SU-DHL-6 (cell line): Measurements from ENCODE around the gene SEMA3B.
A peak's percentile ranks its signal among the peaks of the same experiment; 100 is the strongest.

Experiments used
- H2AFZ ChIP-seq: fragments of 200-600 bp; sonication (generic); 2 replicates; pipeline ENCODE4 v1.6.1; 2014; ENCODE audit warnings: low read depth, mild to moderate bottlenecking, moderate library complexity, mixed read lengths, antibody characterized with exemption, low read length; ENCODE audit not compliant: severe bottlenecking
- H3F3A ChIP-seq: fragments of 200-600 bp; shearing (Covaris generic); 2 replicates; pipeline ENCODE4 v1.6.0; 2016; ENCODE audit warnings: antibody characterized with exemption, mild to moderate bottlenecking; ENCODE audit not compliant: insufficient read depth
- H3K27ac ChIP-seq: fragments of 200-600 bp; sonication (generic); 2 replicates; pipeline ENCODE4 v1.5.1; 2016; ENCODE audit warnings: low read depth, mild to moderate bottlenecking, low read length, moderate library complexity, mixed read lengths
- H3K27me3 ChIP-seq: fragments of 200-600 bp; sonication (generic), shearing (Covaris generic); 2 replicates; pipeline ENCODE4 v1.6.0; 2014; ENCODE audit warnings: mild to moderate bottlenecking, low read length
- H3K36me3 ChIP-seq: fragments of 200-600 bp; sonication (generic); 2 replicates; pipeline ENCODE4 v1.6.1; 2014; ENCODE audit warnings: mild to moderate bottlenecking, low read length, mixed read lengths
- H3K4me2 ChIP-seq: fragments of 300-600, 200-600 bp; shearing (Covaris generic), sonication (generic); 2 replicates; pipeline ENCODE4 v1.6.0; 2014; ENCODE audit warnings: low read length, low read depth, mild to moderate bottlenecking; ENCODE audit not compliant: poor library complexity, severe bottlenecking
- H3K4me3 ChIP-seq: fragments of 200-600 bp; sonication (generic); 2 replicates; pipeline ENCODE4 v1.5.1; 2014; ENCODE audit warnings: antibody characterized with exemption, low read length, mild to moderate bottlenecking, mixed read lengths; ENCODE audit not compliant: insufficient read depth, poor library complexity, severe bottlenecking
- H3K79me2 ChIP-seq: fragments of 200-600 bp; sonication (generic); 2 replicates; pipeline ENCODE4 v1.6.1; 2014; ENCODE audit warnings: mild to moderate bottlenecking, low read length, moderate library complexity; ENCODE audit not compliant: insufficient read depth
- H3K9ac ChIP-seq: fragments of 200-600 bp; sonication (generic); 2 replicates; pipeline ENCODE4 v1.7.0; 2014; ENCODE audit warnings: mild to moderate bottlenecking, low read length
- H3K9me2 ChIP-seq: fragments of 200-600 bp; sonication (generic); replicated peaks from 2 replicates; pipeline ENCODE4 v1.6.1; 2014; ENCODE audit warnings: low read length; ENCODE audit not compliant: insufficient read depth
- H3K9me3 ChIP-seq: fragments of 200-600 bp; sonication (generic); 2 replicates; pipeline ENCODE4 v1.6.1; 2014; ENCODE audit warnings: low read length, mixed read lengths; ENCODE audit not compliant: insufficient read depth
- H4K20me1 ChIP-seq: fragments of 200-600 bp; sonication (generic); 2 replicates; pipeline ENCODE4 v1.6.1; 2014; ENCODE audit warnings: low read depth, mild to moderate bottlenecking, antibody characterized with exemption, low read length, moderate library complexity, mixed read lengths
- CTCF ChIP-seq: fragments of 200-600 bp; sonication (generic); IDR thresholded peaks from one replicate; pipeline ENCODE4 v1.5.1; 2017; ENCODE audit warnings: antibody characterized with exemption, mild to moderate bottlenecking, low read length, moderate library complexity; ENCODE audit not compliant: insufficient read depth, poor library complexity, severe bottlenecking
- EZH2phosphoT487 ChIP-seq: fragments of 200-600 bp; sonication (generic), shearing (Covaris generic); conservative IDR thresholded peaks from 2 replicates; pipeline ENCODE4 v1.6.1; 2018; ENCODE audit warnings: mild to moderate bottlenecking, antibody characterized with exemption, low read length, moderate library complexity, mixed read lengths

The SEMA3B gene

DNA sequence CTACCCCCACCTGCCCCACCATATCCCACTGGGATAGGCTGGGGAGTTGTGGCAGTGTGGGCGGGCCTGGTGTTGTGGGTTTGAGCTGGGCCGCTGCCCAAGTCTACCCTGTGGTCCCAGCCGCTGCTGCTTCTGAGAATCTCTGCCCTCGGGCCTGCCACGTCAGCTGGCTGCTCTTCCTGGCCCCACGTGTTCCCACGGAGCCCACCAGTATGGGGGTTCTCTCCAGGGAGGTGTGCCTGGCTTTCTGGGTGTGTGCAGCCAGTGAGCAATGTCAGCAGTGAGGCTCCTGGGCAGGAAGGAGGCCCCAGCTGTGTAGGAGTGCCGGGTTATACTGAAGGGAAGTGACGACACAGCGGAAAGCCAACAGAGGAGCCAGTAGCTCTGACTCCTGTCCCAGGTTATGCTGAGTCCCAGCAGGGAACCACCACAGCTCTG, 22.4 kb upstream of the SEMA3B start:
- no peaks in the 10 kb centered on the region for H3K36me3 ChIP-seq
- H3K4me2 ChIP-seq = peak overlapping the region; percentile 48
- H4K20me1 ChIP-seq = no peaks in the 10 kb centered on the region
- no peak overlapping the region for H3K4me3 ChIP-seq
- peak; percentile 19 for TF ChIP-seq CTCF
- TF ChIP-seq EZH2phosphoT487 = no peak
- no peaks in the 10 kb centered on the region for H3K9me3 ChIP-seq
- peak overlapping the region; percentile 44 for H3K9ac ChIP-seq
- H3K79me2 ChIP-seq = peaks cover 75% of the 10 kb centered on the region
- no peaks in the 10 kb centered on the region for H3K27me3 ChIP-seq
- no peak overlapping the region for H2AFZ ChIP-seq
- H3K27ac ChIP-seq = no peak overlapping the region
- H3F3A ChIP-seq = peaks cover 10% of the 10 kb centered on the region
- no peaks in the 10 kb centered on the region for H3K9me2 ChIP-seq

DNA sequence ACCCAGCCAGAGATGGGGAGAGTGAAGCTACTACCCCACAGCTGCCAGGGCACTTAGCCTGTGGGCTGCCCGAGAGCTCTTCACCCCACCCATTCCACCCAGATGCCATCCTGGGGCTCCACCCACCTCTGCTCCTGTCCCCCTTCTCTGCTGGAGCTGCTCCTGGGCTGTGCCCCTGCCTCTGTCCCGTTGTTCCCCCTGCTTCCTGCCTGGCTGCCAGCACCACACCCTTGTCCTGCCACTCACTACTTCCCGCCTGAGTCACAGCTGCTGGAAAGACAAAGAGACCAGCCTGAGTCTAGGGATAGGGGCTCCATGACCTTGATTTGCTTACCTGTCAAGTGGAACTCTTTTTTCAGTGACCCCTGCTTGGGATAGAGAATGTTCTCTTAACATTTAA, 20.6 kb upstream of the SEMA3B start:
- no peak overlapping the region for H3K9ac ChIP-seq
- TF ChIP-seq EZH2phosphoT487 = no peak
- no peak for TF ChIP-seq CTCF
- no peak overlapping the region for H3K4me3 ChIP-seq
- H3K4me2 ChIP-seq = no peak overlapping the region
- no peaks in the 10 kb centered on the region for H3K9me2 ChIP-seq
- no peaks in the 10 kb centered on the region for H3K9me3 ChIP-seq
- H3K36me3 ChIP-seq = no peaks in the 10 kb centered on the region
- H3K27me3 ChIP-seq = no peaks in the 10 kb centered on the region
- no peak overlapping the region for H3K27ac ChIP-seq
- no peak overlapping the region for H2AFZ ChIP-seq
- no peaks in the 10 kb centered on the region for H4K20me1 ChIP-seq
- peaks cover 58% of the 10 kb centered on the region for H3K79me2 ChIP-seq
- peaks cover 3% of the 10 kb centered on the region; the same call in 1 of the 2 replicates for H3F3A ChIP-seq

DNA sequence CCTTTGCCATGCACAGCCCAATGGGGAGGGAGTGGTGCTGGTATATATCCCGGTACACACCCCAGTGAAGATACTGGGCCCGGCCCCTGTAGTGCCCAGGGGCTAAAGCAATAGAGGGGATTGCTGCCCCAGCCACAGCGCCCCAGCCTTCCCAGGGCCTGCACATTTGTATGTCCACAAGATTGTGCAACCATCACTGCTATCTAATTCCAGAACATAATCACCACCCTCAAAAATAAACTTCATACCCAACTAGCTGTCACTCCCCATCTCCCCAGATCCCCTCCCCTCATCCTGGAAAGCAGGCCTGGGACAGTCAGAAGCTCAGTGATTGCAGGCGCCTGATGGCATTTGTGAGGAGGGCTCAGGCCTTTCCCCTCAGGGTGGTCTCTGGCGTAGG, 19.5 kb upstream of the SEMA3B start:
- Histone ChIP-seq H3K27me3 (no peaks in the 10 kb centered on the region), H3K9me3 (no peaks in the 10 kb centered on the region), H3F3A (no peaks in the 10 kb centered on the region), H3K27ac (no peak overlapping the region), H4K20me1 (no peaks in the 10 kb centered on the region), H3K36me3 (no peaks in the 10 kb centered on the region), H3K9me2 (no peaks in the 10 kb centered on the region), H3K79me2 (peaks cover 55% of the 10 kb centered on the region), H3K4me3 (no peak overlapping the region), H3K4me2 (no peak overlapping the region), H2AFZ (no peak overlapping the region), H3K9ac (no peak overlapping the region)
- TF ChIP-seq CTCF (no peak), EZH2phosphoT487 (no peak)

DNA sequence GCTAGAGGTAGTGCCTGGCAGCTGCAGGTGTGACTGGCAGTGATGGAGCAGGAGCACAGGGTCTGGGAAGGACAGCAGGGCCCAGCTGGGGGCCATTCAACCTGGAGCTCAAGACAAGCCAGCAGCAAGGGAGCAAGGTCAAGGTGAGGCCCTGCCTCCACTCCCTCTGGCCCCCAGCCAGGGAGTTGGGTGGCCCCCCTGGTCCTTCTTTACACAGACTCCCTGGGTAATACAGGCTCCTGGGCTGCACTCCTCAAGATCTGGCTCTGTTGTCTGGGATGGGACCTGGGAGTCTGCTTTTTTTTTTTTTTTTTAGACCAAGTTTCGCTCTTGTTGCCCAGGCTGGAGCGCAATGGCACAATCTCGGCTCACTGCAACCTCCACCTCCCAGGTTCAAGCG, 18.4 kb upstream of the SEMA3B start:
- Histone ChIP-seq H4K20me1 (no peaks in the 10 kb centered on the region), H3K36me3 (no peaks in the 10 kb centered on the region), H3K79me2 (peaks cover 55% of the 10 kb centered on the region)

More for the DNA sequence above, 18.4 kb upstream of the SEMA3B start:
- Histone ChIP-seq H3K4me2 (no peak overlapping the region), H3K27me3 (no peaks in the 10 kb centered on the region), H3K4me3 (no peak overlapping the region), H3K27ac (no peak overlapping the region), H3K9me2 (no peaks in the 10 kb centered on the region), H3K9ac (no peak overlapping the region), H3F3A (no peaks in the 10 kb centered on the region), H3K9me3 (no peaks in the 10 kb centered on the region), H2AFZ (no peak overlapping the region)
- TF ChIP-seq EZH2phosphoT487 = no peak
